DND-41 (cell line): Measurements from ENCODE around the gene SAPCD2.

Experiments used
- ATAC-seq: fragments of 200-7000 bp; cut with Tn5 transposase; 3 replicates; pipeline ENCODE4 v1.9.1; 2021; ENCODE audit warnings: low read depth; ENCODE audit not compliant: insufficient read depth
- DNase-seq: peaks from one replicate; pipeline ENCODE4 v3.0.0-alpha.2; 2020
- H2AFZ ChIP-seq: 2 replicates; pipeline ENCODE4 v1.6.0; 2012; ENCODE audit warnings: low read depth, low read length
- H3K27ac ChIP-seq: 2 replicates; pipeline ENCODE4 v1.5.1; 2012; ENCODE audit warnings: low read length, inconsistent platforms
- H3K27me3 ChIP-seq: fragments of 200-600 bp; sonication (generic); 2 replicates; pipeline ENCODE4 v1.6.0; 2012; ENCODE audit warnings: low read length, mild to moderate bottlenecking, inconsistent platforms; ENCODE audit not compliant: insufficient read depth, poor library complexity
- H3K36me3 ChIP-seq: 2 replicates; pipeline ENCODE4 v1.5.1; 2012; ENCODE audit warnings: low read length, inconsistent platforms; ENCODE audit not compliant: insufficient read depth
- H3K4me1 ChIP-seq: 2 replicates; pipeline ENCODE4 v1.5.1; 2012; ENCODE audit warnings: mild to moderate bottlenecking, low read length; ENCODE audit not compliant: insufficient read depth
- H3K4me2 ChIP-seq: 2 replicates; pipeline ENCODE4 v1.6.0; 2012; ENCODE audit warnings: mild to moderate bottlenecking, moderate library complexity, low read length, inconsistent platforms; ENCODE audit not compliant: insufficient read depth
- H3K4me3 ChIP-seq, 2 experiments: fragments of 200-600 bp in 1 of 2; shearing (Covaris generic) in 1 of 2; 2 replicates each; pipeline ENCODE4 v1.5.1; 2012 to 2016; ENCODE audit warnings: inconsistent platforms in 2 of 2, low read length in 2 of 2, mild to moderate bottlenecking in 2 of 2, low read depth in 1 of 2, moderate library complexity in 1 of 2
- H3K79me2 ChIP-seq: 2 replicates; pipeline ENCODE4 v1.6.0; 2012; ENCODE audit warnings: low read length, inconsistent platforms; ENCODE audit not compliant: insufficient read depth
- H3K9ac ChIP-seq: 2 replicates; pipeline ENCODE4 v1.6.0; 2012; ENCODE audit warnings: low read depth, mild to moderate bottlenecking, inconsistent platforms, low read length, moderate library complexity
- H3K9me3 ChIP-seq: 2 replicates; pipeline ENCODE4 v1.5.1; 2012; ENCODE audit warnings: low read length, moderate library complexity, mild to moderate bottlenecking, inconsistent platforms; ENCODE audit not compliant: insufficient read depth, severe bottlenecking
- H4K20me1 ChIP-seq: 2 replicates; pipeline ENCODE4 v1.6.0; 2012; ENCODE audit warnings: low read length; ENCODE audit not compliant: insufficient read depth
- EZH2 ChIP-seq: IDR thresholded peaks from 3 replicates; pipeline ENCODE4 v1.6.1; 2012; ENCODE audit warnings: borderline replicate concordance, low read depth, mild to moderate bottlenecking, moderate library complexity, low read length, inconsistent platforms; ENCODE audit not compliant: severe bottlenecking
- TF ChIP-seq, protein P1 (sequence below): IDR thresholded peaks from 2 replicates; pipeline ENCODE4 v1.5.1; 2012; ENCODE audit warnings: borderline replicate concordance, low read length, moderate library complexity, mild to moderate bottlenecking; ENCODE audit not compliant: poor library complexity, severe bottlenecking; ENCODE audit errors: extremely low read depth

SAPCD2 gene

DNA sequence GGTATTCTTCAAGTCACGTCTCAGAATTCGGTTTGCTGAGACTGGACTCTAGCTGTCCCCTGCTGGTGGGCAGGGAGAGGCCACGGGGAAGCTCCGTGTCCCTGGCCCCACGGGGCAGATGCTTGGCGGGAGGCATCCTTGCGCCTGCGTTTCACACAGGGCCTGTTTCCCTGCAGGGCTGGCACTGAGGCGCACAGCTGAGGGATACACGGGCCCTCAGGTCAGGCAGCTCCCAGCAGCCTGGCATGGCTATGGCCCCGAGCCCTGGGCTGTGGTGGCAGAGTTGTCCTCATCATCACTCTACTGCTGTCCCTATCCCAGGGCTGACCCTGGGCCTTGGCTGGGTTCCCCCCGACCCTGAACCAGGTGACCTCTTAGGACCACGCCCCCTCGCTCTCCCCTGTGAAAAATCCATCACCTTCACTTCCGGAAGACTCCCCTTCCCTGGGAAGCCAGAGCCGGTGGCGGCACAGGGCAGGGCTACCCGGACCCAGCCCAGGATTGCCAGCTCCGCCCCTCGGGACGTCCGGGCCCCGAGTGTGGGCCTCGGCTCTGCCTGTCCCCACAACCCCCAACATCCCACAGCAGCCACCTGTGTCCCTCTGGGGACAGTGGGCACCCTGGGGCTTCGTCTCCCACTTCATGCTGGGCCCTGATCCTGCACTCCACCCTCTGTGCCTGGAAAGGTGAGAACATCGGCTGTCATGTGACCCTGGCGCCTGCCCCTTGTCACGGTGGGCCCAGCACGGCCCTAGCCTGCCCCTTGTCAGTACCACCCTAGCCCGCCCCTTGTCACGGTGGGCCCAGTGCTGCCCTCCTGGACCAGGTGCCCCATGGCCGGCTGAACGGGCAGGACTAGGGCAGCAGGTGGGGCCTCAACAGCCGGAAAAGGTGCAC is 39.1 kb upstream of the SAPCD2 start:
- Histone ChIP-seq H3K27ac (no peak overlapping the region), H3K4me1 (peaks cover 14% of the 10 kb centered on the region)
- ATAC-seq, result no peak

DNA sequence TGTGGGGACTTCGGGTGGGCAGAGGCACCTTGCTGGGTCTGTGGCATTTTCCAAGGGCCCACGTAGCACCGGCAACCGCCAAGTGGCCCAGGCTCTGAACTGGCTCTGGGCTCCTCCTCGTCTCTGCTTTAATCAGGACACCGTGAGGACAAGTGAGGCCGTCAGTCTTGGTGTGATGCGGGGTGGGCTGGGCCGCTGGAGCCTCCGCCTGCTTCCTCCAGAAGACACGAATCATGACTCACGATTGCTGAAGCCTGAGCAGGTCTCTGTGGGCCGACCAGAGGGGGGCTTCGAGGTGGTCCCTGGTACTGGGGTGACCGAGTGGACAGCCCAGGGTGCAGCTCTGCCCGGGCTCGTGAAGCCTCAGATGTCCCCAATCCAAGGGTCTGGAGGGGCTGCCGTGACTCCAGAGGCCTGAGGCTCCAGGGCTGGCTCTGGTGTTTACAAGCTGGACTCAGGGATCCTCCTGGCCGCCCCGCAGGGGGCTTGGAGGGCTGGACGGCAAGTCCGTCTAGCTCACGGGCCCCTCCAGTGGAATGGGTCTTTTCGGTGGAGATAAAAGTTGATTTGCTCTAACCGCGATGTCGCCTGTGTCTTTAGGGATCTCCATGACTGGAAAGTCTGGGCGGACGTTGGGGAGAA is 38.4 kb upstream of the SAPCD2 start:
- peaks cover 18% of the 10 kb centered on the region; the same call in 1 of the 2 replicates for H4K20me1 ChIP-seq
- peaks cover 91% of the 10 kb centered on the region for H3K36me3 ChIP-seq
- no peak overlapping the region for H3K4me3 ChIP-seq
- TF ChIP-seq EZH2, result no peak
- TF ChIP-seq, protein P1, sequence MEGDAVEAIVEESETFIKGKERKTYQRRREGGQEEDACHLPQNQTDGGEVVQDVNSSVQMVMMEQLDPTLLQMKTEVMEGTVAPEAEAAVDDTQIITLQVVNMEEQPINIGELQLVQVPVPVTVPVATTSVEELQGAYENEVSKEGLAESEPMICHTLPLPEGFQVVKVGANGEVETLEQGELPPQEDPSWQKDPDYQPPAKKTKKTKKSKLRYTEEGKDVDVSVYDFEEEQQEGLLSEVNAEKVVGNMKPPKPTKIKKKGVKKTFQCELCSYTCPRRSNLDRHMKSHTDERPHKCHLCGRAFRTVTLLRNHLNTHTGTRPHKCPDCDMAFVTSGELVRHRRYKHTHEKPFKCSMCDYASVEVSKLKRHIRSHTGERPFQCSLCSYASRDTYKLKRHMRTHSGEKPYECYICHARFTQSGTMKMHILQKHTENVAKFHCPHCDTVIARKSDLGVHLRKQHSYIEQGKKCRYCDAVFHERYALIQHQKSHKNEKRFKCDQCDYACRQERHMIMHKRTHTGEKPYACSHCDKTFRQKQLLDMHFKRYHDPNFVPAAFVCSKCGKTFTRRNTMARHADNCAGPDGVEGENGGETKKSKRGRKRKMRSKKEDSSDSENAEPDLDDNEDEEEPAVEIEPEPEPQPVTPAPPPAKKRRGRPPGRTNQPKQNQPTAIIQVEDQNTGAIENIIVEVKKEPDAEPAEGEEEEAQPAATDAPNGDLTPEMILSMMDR, result no peak
- ATAC-seq, result no peak; the same call in 2 of the 3 replicates
- DNase-seq, result no peak
- peaks cover 12% of the 10 kb centered on the region for H3K4me1 ChIP-seq
- H3K27ac ChIP-seq, result no peak overlapping the region
- H3K9ac ChIP-seq, result no peak overlapping the region
- no peaks in the 10 kb centered on the region for H3K9me3 ChIP-seq
- H3K4me2 ChIP-seq, result no peak overlapping the region
- no peak overlapping the region for H2AFZ ChIP-seq
- H3K27me3 ChIP-seq, result no peaks in the 10 kb centered on the region
- H3K79me2 ChIP-seq, result peaks cover 9% of the 10 kb centered on the region

More for the DNA sequence above, 39.1 kb upstream of the SAPCD2 start:
- H3K9me3 ChIP-seq, result no peaks in the 10 kb centered on the region
- no peak overlapping the region for H2AFZ ChIP-seq
- H4K20me1 ChIP-seq, result peaks cover 18% of the 10 kb centered on the region; the same call in 1 of the 2 replicates
- DNase-seq, result no peak
- peaks cover 13% of the 10 kb centered on the region for H3K79me2 ChIP-seq
- H3K9ac ChIP-seq, result no peak overlapping the region
- no peak overlapping the region for H3K4me2 ChIP-seq
- no peaks in the 10 kb centered on the region for H3K27me3 ChIP-seq
- peaks cover 84% of the 10 kb centered on the region for H3K36me3 ChIP-seq
- no peak for TF ChIP-seq EZH2
- TF ChIP-seq, protein P1, result no peak
- no peak overlapping the region for H3K4me3 ChIP-seq

DNA sequence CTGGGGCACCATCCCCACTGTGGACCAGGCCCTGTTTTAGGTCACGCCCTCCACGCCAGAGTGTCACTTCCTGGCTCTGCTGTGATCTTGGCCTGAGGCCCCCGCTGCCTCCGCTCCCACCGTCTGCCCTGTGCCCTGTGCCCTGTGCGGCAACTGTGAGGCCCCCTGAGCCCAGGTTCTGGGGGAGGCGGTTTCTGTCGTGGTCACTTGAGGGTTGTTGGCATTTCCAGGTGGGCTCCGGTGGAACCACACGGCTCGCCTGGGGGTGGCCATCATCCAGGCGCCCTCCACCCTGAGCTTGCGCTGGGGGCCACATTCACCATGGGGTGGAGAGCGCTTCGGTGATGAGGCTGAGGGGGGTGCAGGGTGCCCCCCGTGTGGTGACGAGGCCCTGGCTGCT is 37.6 kb upstream of the SAPCD2 start:
- no peak for DNase-seq
- Histone ChIP-seq H3K79me2 (peaks cover 3% of the 10 kb centered on the region; the same call in 1 of the 2 replicates), H3K27ac (no peak overlapping the region), H3K36me3 (peaks cover 93% of the 10 kb centered on the region), H3K9ac (no peak overlapping the region), H2AFZ (no peak overlapping the region), H3K27me3 (no peaks in the 10 kb centered on the region), H3K4me3 (no peak overlapping the region), H3K9me3 (no peaks in the 10 kb centered on the region), H4K20me1 (peaks cover 18% of the 10 kb centered on the region; the same call in 1 of the 2 replicates), H3K4me2 (no peak overlapping the region), H3K4me1 (peaks cover 5% of the 10 kb centered on the region; the same call in 1 of the 2 replicates)
- ATAC-seq, result no peak
- TF ChIP-seq, protein P1, result no peak
- TF ChIP-seq EZH2, result no peak
